ENCODE results near the gene PIP5K1B.

- TF ChIP-seq, protein P1, sequence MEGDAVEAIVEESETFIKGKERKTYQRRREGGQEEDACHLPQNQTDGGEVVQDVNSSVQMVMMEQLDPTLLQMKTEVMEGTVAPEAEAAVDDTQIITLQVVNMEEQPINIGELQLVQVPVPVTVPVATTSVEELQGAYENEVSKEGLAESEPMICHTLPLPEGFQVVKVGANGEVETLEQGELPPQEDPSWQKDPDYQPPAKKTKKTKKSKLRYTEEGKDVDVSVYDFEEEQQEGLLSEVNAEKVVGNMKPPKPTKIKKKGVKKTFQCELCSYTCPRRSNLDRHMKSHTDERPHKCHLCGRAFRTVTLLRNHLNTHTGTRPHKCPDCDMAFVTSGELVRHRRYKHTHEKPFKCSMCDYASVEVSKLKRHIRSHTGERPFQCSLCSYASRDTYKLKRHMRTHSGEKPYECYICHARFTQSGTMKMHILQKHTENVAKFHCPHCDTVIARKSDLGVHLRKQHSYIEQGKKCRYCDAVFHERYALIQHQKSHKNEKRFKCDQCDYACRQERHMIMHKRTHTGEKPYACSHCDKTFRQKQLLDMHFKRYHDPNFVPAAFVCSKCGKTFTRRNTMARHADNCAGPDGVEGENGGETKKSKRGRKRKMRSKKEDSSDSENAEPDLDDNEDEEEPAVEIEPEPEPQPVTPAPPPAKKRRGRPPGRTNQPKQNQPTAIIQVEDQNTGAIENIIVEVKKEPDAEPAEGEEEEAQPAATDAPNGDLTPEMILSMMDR (conservative IDR thresholded peaks at IDR 0.05; ENCODE audit: low read length) = no peak
- TF ChIP-seq EZH2phosphoT487 (IDR thresholded peaks at IDR 0.05; ENCODE audit: borderline replicate concordance) = no peak
These were observed 250.3 kb downstream of the PIP5K1B start for GRCh38 chr9:68955330-68955729.

Measured in Loucy (cell line).